ELR (cell line): ENCODE data around the gene RPL28.
"Not testable (repeated sequence)": the region's sequence is repeated elsewhere in the genome, so short reads cannot be mapped to it uniquely, and the experiment has no call there.

ENCODE experiments used
- DNase-seq: peaks from one replicate; pipeline ENCODE4 v3.0.0-alpha.2; 2015; ENCODE audit warnings: low read depth

The RPL28 gene

DNA sequence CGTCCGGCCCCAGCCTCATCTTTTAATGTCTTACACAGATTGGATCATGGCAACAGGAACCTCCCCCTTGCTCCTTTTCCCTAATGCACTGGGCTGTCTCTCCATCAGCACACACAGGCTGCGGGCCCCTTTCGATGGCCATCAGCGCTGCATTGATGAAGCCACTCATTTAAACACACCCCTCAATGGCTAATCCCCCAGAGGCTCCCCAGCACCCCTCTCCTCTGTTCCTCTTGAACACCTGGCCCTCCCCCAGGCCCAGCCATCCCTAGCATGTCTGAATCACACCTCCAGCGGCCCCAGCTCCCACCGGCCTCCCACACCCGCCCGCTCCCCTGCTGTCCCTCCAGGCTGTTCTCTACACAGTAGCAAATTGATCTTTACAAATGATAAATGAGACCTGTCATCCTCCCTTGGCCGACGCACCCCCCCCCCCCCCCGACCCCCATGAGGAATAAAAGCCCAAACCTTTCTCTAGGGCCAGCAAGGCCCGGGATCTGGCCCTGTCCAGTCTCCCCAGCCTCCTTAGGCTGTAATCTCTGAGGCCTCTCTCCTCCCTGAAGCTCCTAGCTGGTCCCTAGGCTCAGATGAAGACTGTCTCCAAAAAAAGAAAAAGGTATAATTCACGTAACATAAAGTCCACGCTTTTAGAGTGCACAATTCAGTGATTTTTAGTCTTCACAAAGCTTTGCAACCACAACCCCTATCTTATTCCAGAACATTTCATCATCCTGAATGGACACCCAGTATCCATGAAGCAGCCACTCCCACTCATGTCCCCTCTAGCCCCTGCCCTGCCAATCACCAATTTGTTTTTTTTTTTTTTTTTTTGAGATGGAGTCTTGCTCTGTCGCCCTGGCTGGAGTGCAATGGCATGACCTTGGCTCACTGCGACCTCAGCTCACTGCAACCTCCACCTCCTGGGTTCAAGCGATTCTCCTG lies 7.4 kb downstream of the RPL28 start:
- DNase-seq = no peak

DNA sequence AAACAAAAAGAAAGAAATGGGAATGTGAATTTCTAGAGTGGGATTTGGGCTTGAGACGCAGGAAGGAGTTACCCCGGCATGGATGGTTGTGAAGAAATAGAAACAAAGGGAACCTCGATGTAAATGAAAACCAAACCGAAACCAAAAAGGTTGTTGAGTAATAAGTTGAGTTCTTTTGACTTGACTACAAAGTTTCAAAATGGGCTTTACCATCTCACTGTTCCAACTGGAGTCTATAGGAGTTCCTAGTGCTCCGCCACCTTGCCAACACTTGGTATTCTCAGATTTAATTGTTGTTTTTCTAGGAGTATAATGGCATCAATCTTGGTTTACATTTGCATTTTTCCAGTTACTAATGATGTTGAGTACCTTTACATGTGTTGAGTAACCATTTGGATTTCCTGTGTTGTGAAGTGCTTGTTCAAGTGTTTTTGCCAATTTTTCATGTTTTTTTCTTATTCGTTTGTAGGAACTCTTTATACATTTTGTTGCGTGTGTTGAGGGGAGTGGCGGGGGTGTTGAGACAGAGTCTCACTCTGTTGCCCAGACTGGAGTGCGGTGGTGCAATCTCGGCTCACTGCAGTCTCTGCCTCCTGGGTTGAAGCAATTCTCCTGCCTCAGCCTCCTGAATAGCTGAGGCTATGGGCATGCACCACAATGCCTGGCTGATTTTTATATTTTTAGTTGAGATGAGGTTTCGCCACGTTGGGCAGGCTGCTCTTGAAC lies 12.6 kb downstream of the RPL28 start:
- DNase-seq = no peak

DNA sequence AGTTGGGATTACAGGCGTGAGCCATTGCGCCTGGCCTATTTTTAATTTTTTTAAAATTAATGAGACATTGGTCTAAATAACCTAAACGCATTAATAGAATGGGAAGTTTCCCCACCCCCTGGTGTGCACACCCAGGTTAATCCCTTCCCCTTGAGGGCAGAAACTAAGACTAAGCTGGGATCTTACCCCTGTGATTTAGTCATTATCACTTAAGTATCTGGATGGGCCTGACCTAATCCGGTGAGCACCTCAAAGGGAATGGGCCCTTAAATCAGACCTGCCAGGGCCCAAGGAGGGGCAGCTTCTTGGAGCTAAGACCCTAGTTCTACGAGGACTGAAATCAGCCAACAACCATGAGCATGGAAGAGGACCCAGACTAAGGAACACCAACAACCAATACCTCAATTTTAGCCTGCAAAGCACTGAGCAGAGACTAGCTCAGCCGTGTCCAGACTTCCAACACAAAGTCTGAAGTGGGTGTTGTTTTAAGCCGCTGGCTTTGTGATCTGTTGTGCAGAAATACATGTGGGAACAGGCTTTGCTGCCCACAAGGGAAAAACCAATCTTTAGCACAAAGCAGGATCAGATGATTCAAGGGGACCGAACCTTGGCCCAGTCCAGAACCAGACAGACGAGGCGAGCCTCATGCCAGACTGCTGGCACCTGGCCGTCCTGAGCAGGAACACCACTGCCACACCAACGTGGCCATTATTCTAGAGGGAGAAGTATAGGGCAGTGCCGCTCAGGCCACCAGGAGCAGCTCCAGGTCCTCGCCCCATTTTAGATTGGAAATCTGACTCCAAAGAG lies 14.8 kb downstream of the RPL28 start:
- DNase-seq = no peak

DNA sequence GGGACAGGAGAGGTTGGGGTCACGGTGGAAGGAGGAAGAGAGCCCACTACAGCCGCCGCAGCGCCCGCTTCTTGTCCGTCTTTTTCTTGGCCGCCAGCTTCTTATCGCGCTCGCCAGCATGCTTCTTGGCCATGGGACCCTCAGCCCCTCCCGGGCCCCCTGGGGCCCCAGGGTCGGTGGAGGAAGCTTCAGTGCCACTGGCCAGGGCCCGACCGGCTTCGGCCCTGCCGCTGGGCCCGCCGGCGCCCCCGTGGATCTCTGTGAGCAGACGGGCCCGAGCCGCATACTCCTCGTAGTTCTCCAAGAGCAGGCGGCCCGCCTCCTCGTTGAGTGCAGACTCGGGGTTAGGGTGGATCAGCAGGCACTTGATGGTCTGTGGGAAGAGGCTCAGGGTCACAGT lies 15.7 kb downstream of the RPL28 start:
- DNase-seq = not testable (repeated sequence)

DNA sequence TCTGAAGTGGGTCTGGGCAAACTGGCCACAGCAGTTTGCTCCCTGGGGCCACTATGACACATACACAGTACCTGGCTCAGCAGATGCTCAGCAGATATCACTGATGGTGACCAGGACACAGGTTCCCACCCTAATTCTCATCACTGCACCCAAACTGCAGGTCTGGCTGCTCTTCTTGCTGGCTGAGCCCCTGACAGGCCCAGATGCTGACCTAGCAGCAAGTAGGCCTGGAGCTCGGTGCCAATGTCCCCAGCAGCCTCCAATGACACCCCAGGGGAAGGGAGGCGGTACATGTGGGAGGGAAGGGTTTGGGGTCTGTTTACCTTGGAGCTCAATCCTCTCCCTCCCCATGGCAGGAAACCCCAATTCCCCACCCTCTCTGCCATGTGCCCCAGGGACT lies 16.8 kb downstream of the RPL28 start:
- DNase-seq = no peak

DNA sequence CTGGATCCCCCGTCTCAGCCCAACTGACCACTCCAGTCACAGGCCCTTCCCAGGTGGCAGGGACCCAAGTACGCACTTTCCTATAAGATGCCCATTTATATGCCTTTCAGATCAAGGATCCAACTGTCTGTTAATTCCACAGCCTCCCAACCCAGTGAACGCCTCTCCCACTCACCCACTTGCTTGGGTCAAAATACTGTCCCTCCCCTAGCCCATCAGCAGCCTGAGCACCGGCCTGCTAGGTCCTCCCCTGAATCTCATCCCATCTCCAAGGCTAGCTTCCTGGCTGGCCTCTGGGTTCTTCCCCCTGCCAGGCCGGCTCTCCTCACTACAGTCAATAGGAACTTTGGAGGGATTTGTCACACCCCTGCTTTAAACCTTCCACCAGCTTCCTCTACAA lies 19.9 kb downstream of the RPL28 start:
- no peak for DNase-seq

DNA sequence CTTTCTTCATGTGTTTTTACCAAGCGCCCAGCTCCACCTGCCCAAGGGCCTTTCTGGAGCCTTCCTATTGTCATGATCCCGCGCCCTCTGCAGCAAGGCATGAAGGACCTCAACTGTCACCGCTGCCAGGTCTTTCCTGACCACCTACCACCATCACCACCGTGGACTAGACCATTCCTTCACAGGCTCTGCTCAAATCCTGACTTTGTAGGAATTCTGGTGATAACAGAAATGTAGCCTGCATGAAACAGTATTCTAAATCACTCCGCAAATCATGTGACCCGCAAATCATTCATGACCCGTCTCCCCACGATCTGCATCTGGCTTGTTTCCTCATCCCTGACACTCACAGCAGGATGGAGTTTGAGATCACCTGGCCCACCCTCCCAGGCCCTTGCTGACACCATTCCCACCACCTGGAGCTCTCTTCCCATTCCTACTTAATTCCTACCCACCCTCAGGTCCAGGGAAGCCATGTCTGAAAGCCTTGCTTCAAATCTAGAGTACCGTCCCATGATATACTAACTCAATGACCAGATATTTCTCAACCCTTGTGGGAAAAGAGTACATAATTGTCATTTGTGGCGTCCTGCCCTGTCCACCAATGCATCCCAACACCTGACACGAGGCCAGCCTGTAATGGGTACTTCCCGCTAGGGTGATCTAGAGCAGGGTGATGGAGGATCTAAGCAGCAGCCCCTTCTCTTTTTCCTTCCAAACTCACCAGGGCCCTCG lies 20.5 kb downstream of the RPL28 start:
- no peak for DNase-seq

DNA sequence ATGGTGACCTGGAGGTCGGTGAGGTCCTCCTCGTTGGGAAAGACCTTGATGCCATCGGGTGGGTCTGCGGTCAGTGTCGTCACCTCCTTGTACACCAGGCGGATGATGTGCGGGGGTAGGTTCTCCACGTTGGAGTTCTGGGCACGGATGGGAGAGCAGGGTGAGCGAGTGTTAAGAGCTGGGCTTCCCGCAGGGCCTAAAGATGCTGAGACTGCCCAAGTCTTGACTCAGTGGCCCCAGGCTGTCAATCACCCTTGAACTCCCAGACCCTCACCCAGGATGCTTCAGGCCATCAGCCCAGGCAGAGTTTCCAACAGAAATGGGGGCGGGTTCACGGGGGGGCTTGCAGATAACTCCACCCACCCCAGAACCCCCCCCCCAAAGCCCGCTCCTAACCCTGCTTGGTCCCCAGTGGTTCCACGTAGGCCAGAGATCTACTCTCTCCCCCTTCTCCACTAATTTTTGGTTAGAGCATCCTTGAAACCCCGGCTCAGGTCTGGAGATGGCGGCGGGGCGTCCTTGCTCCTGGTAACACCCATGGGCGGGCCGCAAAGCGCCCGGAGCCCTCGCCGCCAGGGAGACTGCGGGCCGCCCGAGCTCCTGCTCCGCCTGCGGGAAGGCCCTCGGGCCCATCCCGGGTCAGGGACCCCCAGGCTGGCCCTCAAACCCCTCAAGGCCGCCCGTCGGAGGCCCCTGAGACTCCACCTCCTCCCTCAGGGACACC lies 21.3 kb downstream of the RPL28 start:
- peak; percentile 47 for DNase-seq

DNA sequence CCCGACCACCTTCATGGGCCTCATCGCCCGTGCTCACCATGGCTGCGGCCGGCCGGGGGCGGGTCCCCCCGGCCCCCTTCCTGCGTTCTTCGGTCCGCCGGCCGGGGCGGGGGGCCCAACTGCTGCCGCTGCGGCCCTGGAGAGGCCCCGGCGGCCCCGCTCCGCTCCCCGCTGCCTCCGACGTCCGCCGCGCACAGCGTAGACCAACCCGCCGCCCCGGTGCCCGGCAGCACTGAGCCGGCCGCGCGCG lies 21.7 kb downstream of the RPL28 start, which contains the start of gene UBE2S:
Gene UBE2S (minus strand): TSS at position 239 of the 250 bp plus-strand sequence. CDS start 199 bp downstream, at position 40.
- DNase-seq = not testable (repeated sequence)

DNA sequence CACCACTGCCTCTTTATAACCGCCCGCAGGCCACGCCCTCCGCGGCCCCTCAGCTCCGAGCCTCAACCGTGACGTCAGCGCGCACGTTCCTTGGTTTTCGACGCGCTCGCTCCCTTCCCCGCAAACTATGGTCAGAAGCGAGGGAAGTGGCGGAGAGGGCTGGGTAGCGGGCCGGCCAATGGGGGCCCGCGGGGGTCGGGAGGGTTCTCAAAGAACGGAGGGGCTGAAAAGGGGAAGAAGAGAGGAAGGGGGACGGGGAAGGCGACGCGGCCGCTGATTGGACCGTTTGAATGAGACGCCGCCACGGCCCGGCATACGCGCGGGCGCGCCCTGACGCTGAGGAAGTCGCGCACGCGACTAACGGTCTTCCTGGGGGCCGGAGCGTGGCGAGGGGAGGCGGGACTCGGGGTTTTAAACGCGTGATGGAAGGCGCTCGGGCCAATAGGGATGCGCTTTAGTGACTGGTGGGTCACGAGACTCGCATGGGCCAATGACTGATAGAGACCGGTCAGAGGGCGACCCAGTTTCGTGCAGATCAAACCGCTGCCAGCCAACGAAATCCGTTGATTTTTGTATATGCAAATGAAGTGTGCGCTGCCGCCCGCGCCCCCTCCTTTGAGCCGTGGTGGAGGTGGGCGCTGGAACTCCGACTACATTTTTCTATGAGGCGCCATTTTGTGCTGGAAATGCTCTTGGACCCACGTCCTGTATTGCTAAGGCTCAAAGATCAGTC lies 22.2 kb downstream of the RPL28 start:
- peak; percentile 99 for DNase-seq

DNA sequence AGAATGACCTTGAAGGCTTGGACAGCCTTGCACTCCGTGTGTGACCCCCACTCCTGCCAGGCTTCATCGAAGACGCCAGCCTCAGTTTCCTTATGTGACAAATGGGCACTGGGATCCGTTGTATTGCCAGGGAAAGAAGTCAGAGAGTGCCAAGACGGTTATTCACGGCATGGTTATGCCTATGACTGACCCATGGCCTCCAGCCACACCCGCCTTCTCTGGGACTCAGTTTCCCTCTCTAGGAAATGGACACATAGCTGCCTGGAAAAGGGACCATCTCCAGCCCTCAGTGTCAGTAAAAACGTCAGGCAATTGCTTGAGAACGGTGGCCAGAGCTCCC lies 22.8 kb downstream of the RPL28 start:
- DNase-seq = no peak

DNA sequence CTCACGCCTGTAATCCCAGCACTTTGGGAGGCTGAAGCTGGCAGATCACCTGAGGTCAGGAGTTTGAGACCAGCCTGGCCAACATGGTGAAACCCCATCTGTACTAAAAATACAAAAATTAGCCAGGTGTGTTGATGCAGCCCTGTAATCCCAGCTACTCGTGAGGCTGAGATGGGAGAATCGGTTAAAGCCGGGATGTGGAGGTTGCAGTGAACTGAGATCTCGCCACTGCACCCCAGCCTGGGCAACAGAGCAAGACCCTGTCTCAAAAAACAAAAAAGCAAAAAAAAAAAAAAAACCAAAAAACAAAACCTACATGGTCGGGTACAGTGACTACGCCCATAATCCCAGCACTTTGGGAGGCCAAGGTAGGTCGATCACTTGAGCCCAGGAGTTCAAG lies 23.4 kb downstream of the RPL28 start:
- DNase-seq = not testable (repeated sequence)

DNA sequence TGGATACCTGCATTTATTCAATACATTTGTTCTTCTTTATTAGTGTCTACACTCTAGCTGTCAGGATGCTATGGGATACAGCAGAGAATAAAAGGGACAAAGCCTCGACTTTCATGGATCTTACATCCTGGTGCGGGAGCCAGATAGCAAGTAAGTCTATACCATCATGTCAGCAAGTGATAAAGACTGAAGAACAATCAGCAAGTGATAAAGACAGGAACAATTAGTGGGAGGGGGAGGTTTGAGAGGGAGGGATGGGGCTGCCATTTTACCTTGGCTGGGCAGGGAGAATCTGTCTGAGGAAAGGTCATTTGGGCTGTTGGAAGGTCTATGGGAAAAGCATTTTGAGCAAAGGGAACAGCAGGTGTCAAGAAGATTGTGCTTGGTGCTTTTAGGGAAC lies 24.4 kb downstream of the RPL28 start:
- DNase-seq = no peak

DNA sequence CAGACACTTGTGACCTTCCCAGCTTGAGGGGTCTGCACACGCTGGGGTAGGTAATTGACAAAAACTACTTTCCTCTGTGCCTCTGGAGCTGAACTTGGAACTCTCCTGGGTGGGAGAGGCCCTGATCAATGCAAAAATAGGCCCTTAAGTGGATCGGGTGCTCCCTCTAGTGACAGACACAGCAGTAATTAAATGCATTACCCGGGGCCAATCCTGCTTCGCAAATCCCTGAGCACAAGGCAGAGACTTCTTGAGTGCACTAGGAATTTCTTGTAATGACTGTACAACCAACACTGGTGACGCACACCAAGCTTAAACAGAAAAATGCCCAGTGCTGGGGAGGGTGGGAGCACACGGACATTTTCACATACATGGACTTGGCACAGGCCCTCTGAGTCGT lies 32.5 kb downstream of the RPL28 start:
- peak; percentile 91 for DNase-seq

DNA sequence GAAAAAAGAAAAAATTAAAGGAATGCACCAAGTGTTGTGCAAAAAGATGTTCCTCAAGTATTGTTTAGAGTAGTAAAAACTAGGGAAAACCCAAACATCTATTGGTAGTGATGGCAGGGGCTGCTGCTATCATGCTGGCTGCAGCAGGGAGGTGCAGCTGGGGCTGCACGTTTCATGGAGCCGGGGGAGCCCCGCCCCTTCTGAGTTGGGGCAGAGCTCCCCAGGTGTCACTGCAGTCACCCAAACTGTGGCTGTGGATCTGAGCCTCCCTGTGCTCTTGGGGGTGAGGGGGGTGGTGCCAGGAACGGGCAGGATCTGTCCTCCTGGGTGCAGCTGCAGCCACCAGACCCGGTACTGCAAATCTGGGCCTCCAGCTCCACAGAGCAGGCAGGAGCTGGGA lies 33.4 kb downstream of the RPL28 start:
- no peak for DNase-seq

DNA sequence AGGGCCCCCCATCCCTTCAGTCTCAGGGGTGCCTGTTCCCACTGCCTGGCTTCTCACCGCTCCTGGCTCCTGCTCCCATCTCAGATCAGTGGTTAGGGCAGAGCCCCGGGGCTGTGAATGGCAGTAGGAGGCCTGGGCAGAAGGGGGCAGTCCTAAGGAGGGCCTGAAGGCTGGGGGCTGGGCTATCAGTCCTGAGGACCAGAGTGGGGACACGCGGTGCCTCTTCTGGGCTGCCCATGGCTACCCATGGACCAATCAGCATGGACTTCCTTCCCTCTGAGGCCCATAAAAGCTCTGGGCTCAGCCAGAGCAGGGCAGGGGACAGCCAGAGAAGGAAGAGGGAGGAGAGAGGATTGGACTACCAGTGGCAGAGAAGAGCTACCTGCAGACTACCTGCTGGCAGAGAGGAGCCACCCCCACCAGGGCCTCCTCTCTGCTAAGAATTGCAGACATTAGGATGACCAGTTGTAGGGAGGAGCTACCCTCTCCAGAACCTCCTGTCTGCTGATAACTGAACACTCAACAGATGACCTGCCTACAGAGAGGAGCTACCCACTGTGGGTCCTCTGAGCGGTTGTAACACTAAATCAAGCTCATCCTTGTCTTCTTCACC lies 34.0 kb downstream of the RPL28 start:
- no peak for DNase-seq

DNA sequence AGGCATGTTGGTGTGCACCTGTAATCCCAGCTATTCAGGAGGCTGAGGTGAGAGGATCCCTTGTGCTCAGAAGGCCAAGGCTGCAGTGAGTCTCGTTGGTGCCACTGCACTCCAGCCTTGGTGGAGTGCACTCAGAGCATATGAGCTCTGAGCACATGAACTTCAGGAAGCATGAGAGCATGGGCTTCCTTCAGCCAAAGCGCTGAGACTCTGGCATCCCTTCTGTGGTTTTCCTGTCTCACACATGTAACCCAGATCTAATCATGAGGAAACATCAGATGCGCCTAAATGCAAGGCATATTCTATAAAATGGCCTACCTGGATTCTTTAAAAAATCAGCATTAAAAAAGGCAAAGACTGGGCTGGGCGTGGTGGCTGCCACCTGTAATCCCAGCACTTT lies 35.5 kb downstream of the RPL28 start:
- DNase-seq = not testable (repeated sequence)

DNA sequence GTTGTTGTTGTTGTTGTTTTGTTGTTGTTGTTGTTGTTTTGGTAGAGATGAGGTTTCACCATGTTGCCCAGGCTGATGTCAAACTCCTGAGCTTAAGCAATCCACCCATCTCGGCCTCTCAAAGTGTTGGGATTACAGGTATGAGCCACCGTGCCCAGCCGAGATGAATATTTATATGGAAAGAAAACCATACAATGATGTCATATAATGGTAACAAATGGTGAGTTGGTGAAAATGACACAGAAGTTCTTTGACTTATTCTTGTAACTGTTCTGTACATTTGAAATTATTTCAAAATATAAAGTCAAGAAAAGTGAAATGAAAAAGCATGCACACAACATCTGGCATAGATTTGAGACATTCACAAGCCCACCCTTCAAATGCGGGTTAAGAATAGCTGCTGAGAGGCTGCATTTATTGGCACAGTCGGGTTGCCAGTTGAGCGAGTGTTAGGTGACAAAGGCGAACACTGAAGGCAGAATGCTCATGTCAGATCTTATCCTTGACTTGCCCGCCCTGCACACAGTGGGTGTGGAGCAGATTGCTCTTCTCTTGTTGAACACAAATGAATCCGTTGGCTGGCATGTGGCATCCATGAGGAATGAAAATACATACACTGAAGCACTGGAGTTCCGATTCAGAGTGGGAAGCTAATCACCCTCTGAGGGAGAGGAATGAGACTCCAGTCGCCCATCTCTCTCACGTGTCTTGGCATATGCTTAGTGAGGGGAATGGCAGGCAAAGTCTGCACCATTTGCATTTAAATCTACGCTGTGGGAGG lies 37.7 kb downstream of the RPL28 start:
- DNase-seq = no peak

DNA sequence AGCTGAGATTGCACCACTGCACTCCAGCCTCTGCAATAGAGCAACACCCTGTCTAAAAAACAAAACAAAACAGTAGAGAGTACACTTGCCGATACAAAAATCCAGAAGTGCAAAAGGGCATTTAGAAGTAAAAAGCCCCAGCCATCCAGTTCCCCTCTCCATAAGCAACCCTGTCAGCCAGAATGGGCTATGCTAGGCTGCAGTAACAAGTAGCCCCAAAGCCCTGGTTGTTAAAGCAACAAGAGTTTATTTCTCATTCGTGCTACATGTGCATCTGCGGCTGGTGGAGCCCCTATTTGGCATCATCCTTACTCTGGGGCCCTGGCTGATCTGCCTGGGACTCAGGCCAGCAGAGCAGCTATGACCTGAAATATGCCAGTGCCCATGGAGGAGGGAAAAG lies 38.8 kb downstream of the RPL28 start:
- DNase-seq = no peak
